ENCODE data around the gene NOG.

- TF ChIP-seq CTCF (IDR thresholded peaks at IDR 0.05) (no peak), EP300 (IDR thresholded peaks at IDR 0.05) (no peak), POLR2A (IDR thresholded peaks at IDR 0.05) (no peak)
Measured at GRCh38 chr17:56549501-56549900, 44.0 kb upstream of the NOG start.

All from tibial nerve (tissue), 4 donors.